Breast epithelium (tissue), 4 donors: ENCODE data around the gene COBLL1. TPM values are rescaled to one million over a fixed set of nuclear protein-coding genes. Genes with fewer than 3 reads are reported as not detected.

ENCODE experiments used
- DNase-seq, 2 donors: peaks; one replicate each; pipeline ENCODE4 v3.0.0-alpha.2; 2019; ENCODE audit warnings: low spot score in 2 of 2
- H3K27ac ChIP-seq, 2 donors: fragments of 200-600 bp; sonication (generic) in 1 of 2; one replicate each; pipeline ENCODE4 v1.5.1; 2016 to 2019; ENCODE audit warnings: mild to moderate bottlenecking in 1 of 2
- H3K27me3 ChIP-seq, 2 donors: fragments of 200-600 bp; sonication (generic) in 1 of 2; one replicate each; pipeline versions ENCODE4 v1.5.1 to v1.6.0; 2017 to 2019; ENCODE audit warnings: control low read depth in 1 of 2, mild to moderate bottlenecking in 1 of 2
- H3K36me3 ChIP-seq: fragments of 200-600 bp; one replicate; pipeline ENCODE4 v1.5.1; 2019
- H3K4me1 ChIP-seq, 2 donors: fragments of 200-600 bp; sonication (generic); one replicate each; pipeline ENCODE4 v1.5.1; 2016 to 2019; ENCODE audit warnings: control low read depth in 1 of 2
- H3K4me3 ChIP-seq, 3 donors: fragments of 200-600 bp; sonication (generic); 1 replicate in 2 of 3; 2 replicates in 1 of 3; pipeline ENCODE4 v1.5.1; 2016 to 2019; ENCODE audit warnings: mild to moderate bottlenecking in 3 of 3, moderate library complexity in 2 of 3
- H3K9me3 ChIP-seq, 2 donors: fragments of 200-600 bp; sonication (generic) in 1 of 2; one replicate each; pipeline ENCODE4 v1.5.1; 2016 to 2019; ENCODE audit warnings: control low read depth in 1 of 2
- POLR2A ChIP-seq: fragments of 450-650 bp; IDR thresholded peaks from one replicate; pipeline ENCODE4 v1.6.1; 2016; ENCODE audit warnings: antibody characterized with exemption, mild to moderate bottlenecking, moderate library complexity
- POLR2AphosphoS5 ChIP-seq, 3 donors: sonication (generic); formaldehyde crosslinking; IDR thresholded peaks; one replicate each; pipeline ENCODE4 v1.6.1; 2017; ENCODE audit warnings: antibody characterized with exemption in 3 of 3
- intact Hi-C: fragments of 100-400 bp; cut with DNase I; formaldehyde crosslinking; loops from one replicate; pipeline ENCODE4 v1.15.1; 2023; ENCODE audit warnings: low total_unique reads
- total RNA-seq, 3 donors: library from RNA; depleted of rRNA; stranded (reverse); fragments of >200 nt; gene quantifications; one replicate each; pipeline ENCODE4 v1.1.0, GENCODE V29; 2016
- TF ChIP-seq, protein P1 (sequence below), 3 donors: fragments of 450-650 bp; IDR thresholded peaks; one replicate each; pipeline ENCODE4 v1.5.1; 2016 to 2017; ENCODE audit warnings: antibody characterized with exemption in 3 of 3, mild to moderate bottlenecking in 3 of 3, moderate library complexity in 3 of 3

COBLL1 gene
- total RNA-seq, 3 donors from 2014 or later: 43.6 to 92.8 (median 75.8) TPM

- Histone ChIP-seq H3K27ac (no peak overlapping the region), H3K4me3 (no peak overlapping the region), H3K36me3 (no peaks in the 10 kb centered on the region), H3K27me3 (no peaks in the 10 kb centered on the region), H3K4me1 (peaks cover 0 to 4% of the 10 kb centered on the region in 2 donors), H3K9me3 (no peaks in the 10 kb centered on the region)
- intact Hi-C loops: no loop called here
- TF ChIP-seq POLR2AphosphoS5 (IDR thresholded peaks at IDR 0.05): no peak
- TF ChIP-seq POLR2A: no peak
- TF ChIP-seq, protein P1, sequence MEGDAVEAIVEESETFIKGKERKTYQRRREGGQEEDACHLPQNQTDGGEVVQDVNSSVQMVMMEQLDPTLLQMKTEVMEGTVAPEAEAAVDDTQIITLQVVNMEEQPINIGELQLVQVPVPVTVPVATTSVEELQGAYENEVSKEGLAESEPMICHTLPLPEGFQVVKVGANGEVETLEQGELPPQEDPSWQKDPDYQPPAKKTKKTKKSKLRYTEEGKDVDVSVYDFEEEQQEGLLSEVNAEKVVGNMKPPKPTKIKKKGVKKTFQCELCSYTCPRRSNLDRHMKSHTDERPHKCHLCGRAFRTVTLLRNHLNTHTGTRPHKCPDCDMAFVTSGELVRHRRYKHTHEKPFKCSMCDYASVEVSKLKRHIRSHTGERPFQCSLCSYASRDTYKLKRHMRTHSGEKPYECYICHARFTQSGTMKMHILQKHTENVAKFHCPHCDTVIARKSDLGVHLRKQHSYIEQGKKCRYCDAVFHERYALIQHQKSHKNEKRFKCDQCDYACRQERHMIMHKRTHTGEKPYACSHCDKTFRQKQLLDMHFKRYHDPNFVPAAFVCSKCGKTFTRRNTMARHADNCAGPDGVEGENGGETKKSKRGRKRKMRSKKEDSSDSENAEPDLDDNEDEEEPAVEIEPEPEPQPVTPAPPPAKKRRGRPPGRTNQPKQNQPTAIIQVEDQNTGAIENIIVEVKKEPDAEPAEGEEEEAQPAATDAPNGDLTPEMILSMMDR (IDR thresholded peaks at IDR 0.05): no peak
- no peak for DNase-seq
These were observed 5.7 kb upstream of the COBLL1 start for GRCh38 chr2:164847291-164847690.

DNA sequence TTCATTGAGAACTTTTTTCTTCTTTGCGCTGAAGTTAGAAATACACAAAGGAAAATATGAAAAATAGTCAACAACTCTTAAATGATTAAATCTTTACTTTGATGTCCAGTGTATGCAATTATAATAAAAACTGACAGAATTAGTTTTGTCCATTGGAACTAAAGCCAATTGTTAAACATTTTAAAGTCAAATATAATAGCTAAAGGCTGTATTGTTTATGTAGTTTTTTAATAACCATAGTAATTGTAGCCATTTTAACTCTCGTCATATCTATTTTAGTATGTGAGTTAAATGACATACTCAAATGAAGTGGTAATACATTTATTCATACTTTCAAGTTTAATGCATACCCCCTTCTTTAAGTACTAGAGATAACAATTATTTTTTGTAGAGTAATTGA is 4.7 kb upstream of the COBLL1 start:
- H3K27ac ChIP-seq: no peak overlapping the region
- H3K4me3 ChIP-seq: no peak overlapping the region
- peaks cover 0 to 4% of the 10 kb centered on the region in 2 donors for H3K4me1 ChIP-seq
- DNase-seq: no peak
- no peaks in the 10 kb centered on the region for H3K9me3 ChIP-seq
- no peaks in the 10 kb centered on the region for H3K27me3 ChIP-seq
- TF ChIP-seq, protein P1 (IDR thresholded peaks at IDR 0.05): no peak
- TF ChIP-seq POLR2A (no peak), POLR2AphosphoS5 (IDR thresholded peaks at IDR 0.05) (no peak)
- H3K36me3 ChIP-seq: no peaks in the 10 kb centered on the region
- intact Hi-C loops: no loop called here

DNA sequence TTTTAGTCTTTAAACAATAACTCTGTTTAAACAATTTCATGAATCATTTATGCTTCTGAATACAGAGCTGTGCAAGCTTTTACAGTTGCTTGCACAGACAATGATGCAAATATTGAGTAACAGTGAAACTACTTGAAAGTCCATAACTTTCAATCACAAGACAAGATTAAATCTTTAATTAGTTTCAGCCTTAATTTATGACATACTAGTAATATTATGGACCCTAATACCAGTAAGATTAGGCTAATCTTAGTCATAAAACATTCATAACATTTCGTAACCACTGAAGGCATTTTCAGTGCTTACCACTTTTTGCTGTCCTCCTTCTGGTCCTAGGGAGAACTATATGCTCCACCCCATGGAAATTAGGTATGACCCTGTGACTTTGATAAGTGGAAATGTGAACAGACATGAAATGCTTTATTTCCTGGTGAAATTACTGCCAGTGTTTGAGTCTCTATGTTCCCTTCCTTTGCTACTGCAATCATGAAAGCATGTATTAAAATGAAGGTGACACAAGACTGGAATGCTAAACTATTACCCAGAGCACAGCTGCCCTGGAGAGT is 1.8 kb upstream of the COBLL1 start:
- H3K4me3 ChIP-seq: no peak overlapping the region
- no peaks in the 10 kb centered on the region for H3K27me3 ChIP-seq
- peak overlapping the region in 1 of 2 donors; percentile 36 for H3K27ac ChIP-seq
- no peaks in the 10 kb centered on the region for H3K36me3 ChIP-seq
- H3K4me1 ChIP-seq: peaks cover 0 to 4% of the 10 kb centered on the region in 2 donors
- TF ChIP-seq, protein P1 (IDR thresholded peaks at IDR 0.05): no peak
- TF ChIP-seq POLR2AphosphoS5 (IDR thresholded peaks at IDR 0.05) (no peak), POLR2A (no peak)
- intact Hi-C loops: no loop called here
- DNase-seq: no peak
- no peaks in the 10 kb centered on the region for H3K9me3 ChIP-seq

- intact Hi-C loops: no loop called here
- Histone ChIP-seq H3K27me3 (no peaks in the 10 kb centered on the region), H3K9me3 (no peaks in the 10 kb centered on the region), H3K4me1 (peaks cover 0 to 4% of the 10 kb centered on the region in 2 donors), H3K4me3 (peak overlapping the region in 2 of 3 donors; percentile 84), H3K27ac (peak overlapping the region; percentile 96 to 97), H3K36me3 (no peaks in the 10 kb centered on the region)
- no peak for DNase-seq
- TF ChIP-seq, protein P1 (IDR thresholded peaks at IDR 0.05): no peak
- TF ChIP-seq POLR2A (no peak), POLR2AphosphoS5 (IDR thresholded peaks at IDR 0.05) (no peak)
These were observed 972 bp upstream of the COBLL1 start for GRCh38 chr2:164842624-164842966.

DNA sequence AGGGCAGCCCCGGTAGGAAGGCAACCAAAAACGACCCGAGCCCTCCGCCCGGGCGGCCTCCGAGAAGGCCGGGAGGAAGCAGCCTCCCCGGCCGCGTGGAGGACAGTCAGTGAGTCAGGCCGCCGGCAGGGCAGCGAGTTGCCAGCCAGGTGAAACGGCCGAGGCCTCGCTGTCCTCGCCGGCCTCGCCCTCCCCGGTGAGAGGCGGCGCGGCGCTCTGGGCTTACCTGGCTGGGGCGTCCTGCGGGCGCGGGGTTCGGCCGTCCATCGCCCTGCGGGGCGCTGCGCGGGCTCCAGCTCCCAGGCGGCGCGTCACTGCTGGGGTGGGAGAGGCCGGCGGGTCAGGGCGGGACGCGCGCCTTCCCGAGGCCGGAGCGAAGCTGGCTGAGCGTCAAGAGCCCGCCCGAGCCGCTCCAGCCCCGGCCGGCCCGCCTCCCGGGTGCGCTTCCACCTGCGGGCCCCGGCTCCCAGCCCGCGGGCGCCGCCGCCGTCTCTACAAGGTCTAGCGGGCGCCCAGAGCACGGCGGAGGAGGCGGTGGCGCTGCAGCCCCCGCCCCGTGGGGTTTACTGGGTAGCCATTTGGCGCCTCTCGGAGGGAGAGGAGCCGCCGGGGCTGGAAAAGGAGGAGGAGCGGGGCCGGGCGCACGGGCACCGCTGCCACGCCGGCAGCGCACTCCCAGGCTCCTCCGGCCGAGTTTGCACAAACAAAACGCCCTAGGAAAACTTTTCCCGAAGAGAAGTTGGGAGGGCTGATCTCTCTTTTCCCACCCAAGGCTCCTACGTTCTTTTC is 499 bp downstream of the COBLL1 start:
- TF ChIP-seq POLR2A: no peak
- TF ChIP-seq, protein P1 (IDR thresholded peaks at IDR 0.05): peak in 1 of 3 donors; percentile 25
- peak in 1 of 3 donors; percentile 8 for TF ChIP-seq POLR2AphosphoS5 (IDR thresholded peaks at IDR 0.05)
- no peaks in the 10 kb centered on the region for H3K27me3 ChIP-seq
- no peaks in the 10 kb centered on the region for H3K36me3 ChIP-seq
- no peaks in the 10 kb centered on the region for H3K9me3 ChIP-seq
- H3K4me3 ChIP-seq: peak overlapping the region; percentile 70 to 84 (median 84)
- peaks cover 0 to 4% of the 10 kb centered on the region in 2 donors for H3K4me1 ChIP-seq
- DNase-seq: peak; percentile 53 to 64
- peak overlapping the region; percentile 96 to 97 for H3K27ac ChIP-seq
- intact Hi-C loops: no loop called here
